GM19463 (cell line): Measurements from ENCODE around the gene MADCAM1.

Experiments used
- ATAC-seq: cut with Tn5 transposase; IDR thresholded peaks from one replicate; pipeline ENCODE4 v1.9.1; 2021; ENCODE audit warnings: mild to moderate bottlenecking, moderate library complexity; ENCODE audit not compliant: unreplicated experiment

The MADCAM1 gene

DNA sequence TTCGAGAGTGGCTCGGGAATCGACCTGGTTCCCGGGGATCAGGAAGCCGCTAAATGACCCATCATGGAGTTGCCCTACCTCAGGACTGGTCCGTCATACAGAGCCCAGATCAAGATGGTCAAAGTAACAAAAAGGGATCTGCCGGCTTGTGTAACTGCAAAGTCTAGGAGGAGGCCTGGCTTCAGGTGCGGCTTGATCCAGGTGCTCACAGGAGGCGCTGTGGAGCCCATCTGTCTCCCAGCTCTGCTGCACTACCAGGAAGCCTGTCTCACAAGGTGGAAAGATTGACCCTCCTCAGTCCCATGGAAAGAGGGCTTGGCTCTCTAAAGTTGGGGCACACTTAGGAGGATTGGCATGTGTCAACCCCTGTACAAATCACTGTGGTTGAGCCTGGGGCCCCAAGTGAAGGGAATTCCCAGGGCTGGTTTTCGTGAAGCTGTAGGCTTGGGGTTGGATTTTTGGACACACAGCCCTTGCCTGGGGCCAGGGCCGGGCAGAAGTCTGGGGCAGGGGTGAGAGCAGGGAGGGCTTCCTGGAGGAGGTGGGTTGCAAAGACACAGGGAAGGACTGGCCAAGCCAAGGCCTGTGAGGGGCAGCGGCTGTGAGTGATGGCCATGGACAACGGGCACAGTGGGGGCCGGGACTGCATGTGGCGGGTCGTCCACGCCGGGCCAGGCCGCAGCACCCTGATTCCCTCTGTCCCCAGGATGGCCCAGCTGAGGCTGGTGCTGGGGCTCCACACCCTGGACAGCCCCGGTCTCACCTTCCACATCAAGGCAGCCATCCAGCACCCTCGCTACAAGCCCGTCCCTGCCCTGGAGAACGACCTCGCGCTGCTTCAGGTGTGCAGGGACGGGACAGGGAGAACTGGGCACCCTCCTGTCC is 51.8 kb downstream of the MADCAM1 start:
- ATAC-seq: no peak

DNA sequence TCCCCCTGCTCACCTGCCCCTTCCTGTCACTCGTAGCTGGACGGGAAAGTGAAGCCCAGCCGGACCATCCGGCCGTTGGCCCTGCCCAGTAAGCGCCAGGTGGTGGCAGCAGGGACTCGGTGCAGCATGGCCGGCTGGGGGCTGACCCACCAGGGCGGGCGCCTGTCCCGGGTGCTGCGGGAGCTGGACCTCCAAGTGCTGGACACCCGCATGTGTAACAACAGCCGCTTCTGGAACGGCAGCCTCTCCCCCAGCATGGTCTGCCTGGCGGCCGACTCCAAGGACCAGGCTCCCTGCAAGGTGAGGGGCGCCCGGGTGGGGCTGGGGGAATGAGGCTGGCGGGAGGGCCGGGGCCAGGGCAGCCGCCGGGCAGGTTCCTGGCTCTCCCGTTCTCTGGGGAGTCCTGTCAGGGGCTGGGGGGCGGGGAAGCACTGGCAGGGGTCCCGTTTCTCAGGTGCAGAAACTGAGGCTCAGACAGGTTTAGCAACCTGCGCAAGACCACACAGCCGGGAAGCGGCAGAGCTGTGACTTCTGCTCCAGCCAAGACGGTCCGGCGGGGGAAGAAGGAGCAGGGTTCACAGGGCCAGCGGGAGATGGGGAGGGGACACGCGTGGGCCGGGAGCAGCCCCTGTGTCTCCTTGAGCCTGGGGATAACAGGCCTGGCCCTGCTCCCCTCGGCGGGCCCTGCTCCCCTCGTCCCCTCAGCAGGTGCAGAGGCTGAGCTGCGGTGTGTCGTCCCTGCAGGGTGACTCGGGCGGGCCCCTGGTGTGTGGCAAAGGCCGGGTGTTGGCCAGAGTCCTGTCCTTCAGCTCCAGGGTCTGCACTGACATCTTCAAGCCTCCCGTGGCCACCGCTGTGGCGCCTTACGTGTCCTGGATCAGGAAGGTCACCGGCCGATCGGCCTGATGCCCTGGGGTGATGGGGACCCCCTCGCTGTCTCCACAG is 52.9 kb downstream of the MADCAM1 start:
- ATAC-seq: no peak

DNA sequence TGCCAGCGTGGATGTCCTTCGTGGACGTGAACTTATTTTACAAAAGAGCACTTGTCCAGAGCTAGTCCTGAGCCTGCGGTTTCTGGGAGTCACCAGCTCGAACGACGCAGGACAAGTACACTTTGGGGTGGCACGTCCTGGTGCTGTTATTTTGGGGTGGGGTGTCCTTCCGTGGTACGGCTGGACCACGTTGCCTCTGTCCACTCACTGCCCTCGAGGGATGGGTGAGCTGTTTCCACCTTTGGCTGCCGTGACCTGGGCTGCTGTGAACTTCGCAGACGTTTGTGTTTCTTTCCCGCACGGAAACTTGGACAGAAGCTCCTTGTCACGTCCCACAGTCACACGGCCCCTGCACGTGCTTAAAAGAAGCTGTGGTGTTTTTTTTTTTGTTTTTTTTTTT is 58.5 kb downstream of the MADCAM1 start:
- ATAC-seq: no peak
